RWPE1 (cell line): ENCODE data around the gene HFE.
A peak's percentile ranks its signal among the peaks of the same experiment; 100 is the strongest.
"Not testable (repeated sequence)": the region's sequence is repeated elsewhere in the genome, so short reads cannot be mapped to it uniquely, and the experiment has no call there.

Experiments
- CTCF ChIA-PET: fragments of 350-600 bp; sonication (Branson Sonifier 250); formaldehyde crosslinking; extraction: SDS; loops from one replicate; lab custom pipeline; 2021; lab: Yijun Ruan, JAX
- POLR2A ChIA-PET: fragments of 400-600 bp; formaldehyde crosslinking; extraction: SDS; loops from one replicate; lab custom pipeline; 2020; ENCODE audit warnings: antibody characterized with exemption; ENCODE audit not compliant: low non-redundant PET; lab: Yijun Ruan, JAX
- DNase-seq: peaks from one replicate; pipeline ENCODE4 v3.0.0; 2012; ENCODE audit warnings: low spot score
- H3K27ac ChIP-seq: fragments of 450-650 bp; 2 replicates; pipeline ENCODE4 v1.5.1; 2017
- CTCF ChIP-seq: fragments of 450-650 bp; conservative IDR thresholded peaks from 2 replicates; pipeline ENCODE4 v1.5.1; 2017; ENCODE audit warnings: low read depth, mild to moderate bottlenecking

HFE gene

GRCh38 chr6:26054781-26055718, 32.2 kb upstream of the HFE start:
- ChIA-PET CTCF (no interaction called here), POLR2A (interaction anchor here (0.7 to 1.2 kb wide), 2 partner anchors 23 to 69 kb away, joined by 3 read pairs; a partner anchor contains a TSS)
- H3K27ac ChIP-seq: peak overlapping the region; percentile 99
- peak; percentile 86 for DNase-seq
- no peak for TF ChIP-seq CTCF

- H3K27ac ChIP-seq: peak overlapping the region; percentile 99
- TF ChIP-seq CTCF: no peak
- CTCF ChIA-PET: no interaction called here
- peak; percentile 93 for DNase-seq
- POLR2A ChIA-PET: interaction anchor here (0.7 to 1.2 kb wide), 3 partner anchors 24 to 68 kb away, joined by 3 to 17 read pairs (median 3); a partner anchor contains a TSS
Measured at GRCh38 chr6:26055719-26056582, 31.3 kb upstream of the HFE start.

GRCh38 chr6:26056583-26057350, 30.5 kb upstream of the HFE start:
- no peak for TF ChIP-seq CTCF
- POLR2A ChIA-PET: interaction anchor here (0.6 to 1.2 kb wide), 3 partner anchors 11 to 47 kb away, joined by 3 to 17 read pairs (median 3); a partner anchor contains a TSS
- DNase-seq: no peak
- CTCF ChIA-PET: no interaction called here
- peak overlapping the region; percentile 99 for H3K27ac ChIP-seq

- CTCF ChIA-PET: interaction anchor here (0.6 kb wide), 1 partner anchor 32 kb away, joined by 3 read pairs; no protein-coding TSS in a partner anchor
- POLR2A ChIA-PET: no interaction called here
Measured at GRCh38 chr6:26057899-26058298, 29.3 kb upstream of the HFE start.

GRCh38 chr6:26058477-26059033, 28.7 kb upstream of the HFE start:
- CTCF ChIA-PET: interaction anchor here (0.6 kb wide), 1 partner anchor 32 kb away, joined by 3 read pairs; no protein-coding TSS in a partner anchor
- H3K27ac ChIP-seq: peak overlapping the region; percentile 32
- DNase-seq, POLR2A ChIA-PET: not testable (repeated sequence)

More at GRCh38 chr6:26057899-26058298, 29.3 kb upstream of the HFE start:
- no peak for TF ChIP-seq CTCF
- peak overlapping the region; percentile 32 for H3K27ac ChIP-seq
- no peak for DNase-seq

- ChIA-PET POLR2A (no interaction called here), CTCF (no interaction called here)
- TF ChIP-seq CTCF: no peak
- H3K27ac ChIP-seq: no peak overlapping the region
- DNase-seq: no peak
Measured at GRCh38 chr6:26059941-26060340, 27.3 kb upstream of the HFE start.
